Measurements from ENCODE around the gene DNASE1L1. TPM values are rescaled to one million over a fixed set of nuclear protein-coding genes. Genes with fewer than 3 reads are reported as not detected.

The DNASE1L1 gene, protein sequence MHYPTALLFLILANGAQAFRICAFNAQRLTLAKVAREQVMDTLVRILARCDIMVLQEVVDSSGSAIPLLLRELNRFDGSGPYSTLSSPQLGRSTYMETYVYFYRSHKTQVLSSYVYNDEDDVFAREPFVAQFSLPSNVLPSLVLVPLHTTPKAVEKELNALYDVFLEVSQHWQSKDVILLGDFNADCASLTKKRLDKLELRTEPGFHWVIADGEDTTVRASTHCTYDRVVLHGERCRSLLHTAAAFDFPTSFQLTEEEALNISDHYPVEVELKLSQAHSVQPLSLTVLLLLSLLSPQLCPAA
- 10.8 TPM for total RNA-seq

DNA sequence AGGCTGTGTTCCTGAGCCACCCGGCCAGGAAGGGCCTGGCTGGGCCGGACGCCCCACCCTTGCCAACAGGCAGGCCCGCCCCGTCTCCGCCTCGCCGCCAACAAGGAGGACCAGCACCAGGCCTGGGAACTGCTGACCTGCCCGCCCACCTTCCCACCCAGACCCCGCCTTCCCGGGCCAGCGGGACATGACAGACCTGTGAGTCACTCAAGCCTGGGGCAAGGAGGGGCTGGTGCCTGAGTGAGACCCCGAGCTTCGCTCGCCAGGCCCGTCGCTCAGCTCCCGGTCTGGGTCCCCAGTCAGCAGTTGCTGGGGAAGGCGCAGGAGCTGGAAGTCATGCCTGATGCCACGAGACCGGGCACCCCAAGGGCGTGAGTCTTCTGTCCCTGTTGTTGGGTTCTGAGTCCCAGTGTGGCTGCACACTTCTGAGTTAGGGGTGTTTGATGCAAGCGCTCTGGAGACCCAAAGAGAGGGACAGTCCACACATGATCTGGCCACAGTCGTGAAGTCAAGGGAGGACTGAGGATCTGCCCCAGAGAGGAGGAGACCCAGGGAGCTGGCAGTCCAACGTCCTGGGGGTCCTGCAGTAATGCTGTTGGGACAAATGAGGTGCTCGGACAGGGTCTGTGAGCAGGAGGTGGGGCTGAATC, at the start of gene DNASE1L1:
TSS of gene DNASE1L1 (minus strand) at position 33 of the 650 bp plus-strand sequence. CDS start 3,686 bp downstream, outside the sequence.
- DNase-seq = no peak

DNA sequence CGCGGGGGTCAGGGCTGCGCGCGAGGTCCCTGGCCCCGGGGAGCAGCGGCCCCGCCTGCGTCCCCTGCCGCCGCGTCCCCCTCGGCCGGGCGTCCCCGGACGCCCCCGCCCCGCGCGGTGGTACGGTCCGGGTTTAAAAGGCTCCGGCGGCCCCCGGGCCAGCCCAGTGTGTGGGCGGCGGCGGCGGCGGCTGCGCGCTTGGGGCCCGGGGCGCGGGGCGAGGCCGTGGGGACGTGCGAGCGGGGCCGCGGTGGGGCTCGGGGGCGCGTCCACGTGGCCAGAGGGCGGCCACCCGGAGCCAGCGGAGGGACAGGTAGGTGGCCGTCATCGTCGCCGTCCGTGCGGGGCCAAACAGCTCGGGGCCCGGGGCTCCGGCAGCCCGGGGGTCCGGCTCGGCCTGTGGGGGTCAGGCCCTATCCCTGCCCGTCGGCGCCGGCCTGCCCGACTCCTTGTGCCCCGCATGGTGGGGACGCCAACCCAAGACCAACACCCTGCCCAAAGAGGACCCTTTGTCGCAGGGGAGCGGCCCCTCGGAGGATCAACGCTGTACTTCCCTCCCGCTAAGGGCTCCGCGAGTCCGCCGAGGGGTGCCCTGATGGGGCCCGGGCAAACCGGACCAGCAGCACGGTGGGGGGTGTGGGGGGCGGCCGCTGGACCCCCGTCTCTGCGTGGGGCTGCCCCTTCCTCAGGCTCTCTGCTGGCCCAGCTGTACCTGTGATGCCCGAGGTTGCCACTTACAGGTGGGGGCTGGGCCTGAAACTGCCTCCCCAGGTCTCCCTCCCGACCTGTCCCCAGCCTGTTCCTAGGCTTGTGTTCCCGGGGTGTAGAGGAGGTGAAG, 49.3 kb upstream of the DNASE1L1 start, which contains the start of gene PLXNA3:
TSS of gene PLXNA3 (plus strand) at position 166 of the 838 bp plus-strand sequence. CDS start 1,903 bp downstream, outside the sequence.
- DNase-seq = no peak

DNA sequence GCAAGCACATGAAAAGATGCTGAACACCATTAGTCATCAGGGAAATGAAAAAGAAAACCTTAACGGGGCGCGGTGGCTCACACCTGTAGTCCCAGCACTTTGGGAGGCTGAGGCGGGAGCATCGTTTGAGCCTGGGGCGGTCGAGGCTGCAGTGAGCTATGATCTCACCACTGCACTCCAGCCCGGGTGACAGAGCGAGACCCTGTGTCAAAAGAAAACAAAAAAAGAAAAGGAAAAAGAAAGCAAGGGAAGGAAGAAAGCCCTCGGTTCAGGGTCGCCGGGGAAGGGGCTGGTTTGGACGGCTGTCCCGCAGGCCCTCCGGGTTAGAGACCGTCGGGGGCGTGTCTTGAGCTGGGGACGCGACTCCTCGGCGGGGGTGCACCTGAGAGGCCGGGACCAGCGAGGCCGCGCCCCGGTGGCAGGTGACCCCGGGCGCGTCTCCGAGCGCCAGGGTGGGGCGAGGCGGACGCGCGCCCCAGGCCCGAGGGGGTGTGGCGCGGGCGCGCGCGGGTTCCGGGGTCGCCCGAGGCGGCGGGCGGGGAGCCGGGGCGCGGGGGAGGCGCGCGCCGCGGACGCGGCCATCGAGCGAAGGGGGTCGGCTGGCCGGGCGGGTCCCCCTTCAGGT, 48.5 kb upstream of the DNASE1L1 start:
- DNase-seq = no peak

- DNase-seq = no peak
Measured at GRCh38 chrX:154452823-154453222, 43.8 kb upstream of the DNASE1L1 start.

DNA sequence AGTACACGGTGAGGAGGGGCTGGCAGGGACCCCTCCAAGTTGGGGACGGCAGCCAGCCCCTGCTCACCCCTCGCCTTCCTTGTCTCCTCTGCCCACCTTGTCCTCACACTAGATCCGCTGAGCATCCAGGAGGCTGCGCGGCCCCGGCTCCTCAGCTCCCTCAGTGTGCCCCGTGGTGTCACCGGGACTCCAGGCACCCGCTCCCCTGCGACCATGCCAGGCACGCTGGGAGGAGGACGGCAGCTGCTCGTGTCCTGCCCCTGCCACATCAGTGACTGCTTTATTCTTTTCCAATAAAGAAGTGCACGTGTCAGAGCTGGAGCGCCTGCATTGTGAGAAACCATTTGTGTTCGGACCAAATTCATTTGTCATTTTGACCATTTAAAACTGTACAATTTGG, 41.3 kb upstream of the DNASE1L1 start:
- no peak for DNase-seq

GRCh38 chrX:154449618-154450017, 40.6 kb upstream of the DNASE1L1 start:
- DNase-seq = no peak

DNA sequence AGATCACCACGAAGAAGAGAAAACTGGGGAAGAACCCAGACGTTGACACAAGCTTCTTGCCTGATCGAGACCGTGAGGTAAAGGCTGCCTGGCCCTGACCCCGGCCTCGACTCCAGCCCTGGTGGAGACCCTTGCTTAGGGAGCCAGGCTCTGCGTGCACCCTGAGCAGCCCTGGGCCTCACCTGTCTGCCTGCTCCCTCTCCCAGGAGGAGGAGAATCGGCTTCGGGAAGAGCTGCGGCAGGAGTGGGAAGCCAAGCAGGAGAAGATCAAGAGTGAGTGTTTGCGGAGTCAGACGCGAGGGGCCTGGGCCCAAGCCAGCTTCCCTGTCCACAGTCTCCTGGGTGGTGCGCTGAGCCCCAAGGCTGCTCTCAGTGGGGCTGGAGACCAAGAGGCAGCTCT, 39.4 kb upstream of the DNASE1L1 start:
- DNase-seq = no peak

DNA sequence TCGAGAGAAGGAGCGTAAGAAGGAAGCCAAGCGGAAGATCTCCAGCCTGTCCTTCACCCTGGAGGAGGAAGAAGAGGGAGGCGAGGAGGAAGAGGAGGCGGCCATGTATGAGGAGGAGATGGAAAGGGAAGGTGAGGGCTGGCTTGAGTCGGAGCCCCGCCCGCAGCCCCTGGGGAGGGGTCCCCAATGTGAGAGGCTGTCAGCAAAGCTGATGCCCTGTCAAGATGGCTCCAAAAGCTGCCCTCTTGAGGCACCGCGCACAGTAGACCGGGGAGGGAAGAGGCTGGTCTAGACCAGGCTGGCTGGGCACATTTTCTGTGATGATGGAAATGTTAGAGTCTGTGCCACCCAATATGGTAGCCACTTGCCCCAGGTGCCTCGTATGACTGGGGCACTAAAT, 37.4 kb upstream of the DNASE1L1 start:
- DNase-seq = no peak

DNA sequence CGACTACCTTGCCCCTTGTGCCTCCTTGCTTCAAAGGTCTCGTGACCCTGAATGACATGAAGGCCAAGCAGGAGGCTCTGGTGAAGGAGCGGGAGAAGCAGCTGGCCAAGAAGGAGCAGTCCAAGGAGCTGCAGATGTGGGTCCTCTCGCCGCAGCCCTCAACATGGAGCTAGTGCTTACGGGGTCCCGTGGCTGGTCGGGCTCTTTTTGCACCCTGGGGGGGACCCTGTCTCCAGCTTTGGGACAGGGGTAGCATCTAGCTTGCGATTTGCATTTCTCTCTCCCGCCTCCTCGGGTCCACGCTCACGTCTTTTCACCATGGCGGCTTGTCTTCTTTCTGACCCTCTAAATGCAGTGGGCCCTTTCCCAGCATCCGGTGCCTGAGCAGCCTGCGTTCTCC, 36.7 kb upstream of the DNASE1L1 start:
- DNase-seq = no peak

- no peak for DNase-seq
Measured at GRCh38 chrX:154444755-154445246, 35.7 kb upstream of the DNASE1L1 start.

DNA sequence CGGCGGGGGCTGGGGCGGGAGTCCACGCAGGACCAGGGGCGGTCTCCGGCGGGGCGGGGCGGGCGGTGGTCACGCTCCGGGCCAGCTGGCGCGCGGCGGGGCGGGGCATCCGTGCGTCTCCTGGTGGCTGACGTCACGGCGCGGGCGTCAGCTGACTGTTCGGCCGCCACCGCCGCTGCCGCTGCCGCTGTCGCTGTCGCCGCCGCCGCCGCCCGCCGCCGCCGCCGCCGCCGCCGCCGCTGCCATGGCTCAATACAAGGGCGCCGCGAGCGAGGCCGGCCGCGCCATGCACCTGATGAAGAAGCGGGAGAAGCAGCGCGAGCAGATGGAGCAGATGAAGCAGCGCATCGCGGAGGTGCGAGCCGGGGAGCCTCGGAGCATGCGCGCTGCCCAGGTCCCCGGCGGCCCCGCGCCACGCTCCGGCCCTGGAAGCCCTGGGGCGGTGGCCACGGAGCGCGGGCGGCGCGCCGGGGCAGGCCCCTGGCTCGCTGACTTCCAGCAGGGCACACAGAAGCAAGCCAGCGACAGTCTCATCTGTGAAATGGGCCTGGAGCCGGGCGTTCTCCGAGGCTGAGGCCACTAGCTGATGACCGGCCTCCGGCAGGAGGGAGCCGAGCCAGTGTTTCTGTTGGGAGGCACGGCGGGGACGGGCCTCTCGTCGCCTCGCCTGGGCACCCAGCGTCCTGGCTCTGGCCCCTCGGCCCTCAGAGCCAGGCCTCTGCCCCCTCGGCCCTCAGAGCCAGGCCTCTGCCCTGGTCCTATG, 35.1 kb upstream of the DNASE1L1 start, which contains the start of gene FAM50A:
TSS of gene FAM50A (plus strand) at position 150 of the 763 bp plus-strand sequence. CDS start at position 245, 95 bp downstream.
- DNase-seq = no peak

GRCh38 chrX:154443479-154443910, 34.4 kb upstream of the DNASE1L1 start:
- DNase-seq = no peak

- no peak for DNase-seq
Measured at GRCh38 chrX:154441984-154442707, 33.1 kb upstream of the DNASE1L1 start.

- no peak for DNase-seq
Measured at GRCh38 chrX:154441564-154441963, 32.5 kb upstream of the DNASE1L1 start.

GRCh38 chrX:154440623-154441357, 31.7 kb upstream of the DNASE1L1 start:
- no peak for DNase-seq

DNA sequence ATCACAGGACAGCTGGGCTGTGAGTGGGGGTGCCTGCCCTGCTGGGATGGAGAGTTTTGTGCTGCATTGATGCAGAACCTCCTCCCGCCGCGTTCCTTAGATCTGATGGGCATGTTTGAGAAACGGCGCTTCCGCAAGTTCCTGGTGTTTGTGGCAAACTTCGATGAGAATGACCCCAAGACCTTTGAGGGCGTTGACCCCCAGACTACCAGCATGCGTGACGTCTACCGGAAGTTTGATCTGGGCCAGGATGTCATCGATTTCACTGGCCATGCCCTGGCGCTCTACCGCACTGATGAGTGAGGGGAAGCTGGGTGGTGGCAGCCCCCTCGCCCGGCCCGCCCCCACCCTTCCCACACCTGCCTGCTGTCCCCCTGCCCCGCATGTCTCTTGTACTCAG, 30.8 kb upstream of the DNASE1L1 start:
- no peak for DNase-seq

- no peak for DNase-seq
Measured at GRCh38 chrX:154437971-154438893, 29.2 kb upstream of the DNASE1L1 start.

DNA sequence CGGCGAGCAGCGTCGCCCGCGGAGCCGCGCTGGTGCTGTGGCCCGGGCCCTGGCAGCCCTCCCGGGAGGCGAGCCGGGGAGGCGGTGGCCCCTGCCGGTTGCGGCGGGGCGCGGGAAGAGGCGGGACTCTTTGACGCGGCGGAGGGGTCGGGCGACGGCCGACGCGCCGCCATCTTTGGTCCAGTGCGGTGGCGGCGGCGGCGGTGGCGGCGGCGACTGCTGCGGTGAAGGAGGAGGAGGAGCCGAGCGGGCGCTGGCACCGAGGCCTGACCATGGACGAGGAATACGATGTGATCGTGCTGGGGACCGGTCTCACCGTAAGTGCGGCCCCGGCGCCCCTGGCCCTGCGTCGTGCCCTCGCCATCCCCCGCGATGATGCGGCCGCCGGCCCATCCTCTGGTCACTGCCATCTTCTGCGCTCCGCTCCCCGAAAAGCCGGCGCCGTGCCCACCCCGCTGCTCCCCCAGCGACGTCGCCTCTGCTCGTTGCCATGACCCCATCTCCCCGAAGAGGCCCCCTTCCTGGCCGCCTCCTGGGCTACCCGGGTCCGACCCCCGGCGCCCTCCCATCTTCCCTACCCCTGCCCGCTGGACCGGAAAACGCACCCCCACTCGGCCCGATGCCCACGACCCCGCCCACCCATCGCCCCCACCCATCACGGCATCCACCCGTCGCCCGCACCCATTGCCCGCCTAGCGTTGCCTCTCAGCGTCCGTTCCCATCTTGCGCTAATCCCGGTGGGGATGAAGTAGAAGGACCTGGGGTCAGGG, 28.1 kb upstream of the DNASE1L1 start, which contains the start of gene GDI1:
TSS of gene GDI1 (plus strand) at position 172 of the 770 bp plus-strand sequence. CDS start at position 273, 101 bp downstream.
- no peak for DNase-seq

All from skin of body (tissue), 2 donors.